Panc1 (cell line): ENCODE data around the gene MAD1L1. TPM values are rescaled to one million over a fixed set of nuclear protein-coding genes. Genes with fewer than 3 reads are reported as not detected.

Experiments
- ATAC-seq: fragments of 200-7000 bp; cut with Tn5 transposase; 2 replicates; pipeline ENCODE4 v1.9.1; 2020; ENCODE audit warnings: mild to moderate bottlenecking, moderate library complexity
- BruUV-seq: library from RNA; stranded (reverse); fragments of 400-500 nt; replicated peaks from 2 replicates; lab custom pipeline; 2021; lab: Mats Ljungman, UMichigan
- CTCF ChIA-PET: fragments of 300-600 bp; sonication (Branson Sonifier 250); formaldehyde crosslinking; loops from one replicate; lab custom pipeline; 2022; ENCODE audit warnings: antibody characterized with exemption; lab: Charles Lee
- POLR2A ChIA-PET: fragments of 300-600 bp; sonication (Branson Sonifier 250); formaldehyde crosslinking; loops from one replicate; lab custom pipeline; 2022; ENCODE audit warnings: antibody characterized with exemption; lab: Charles Lee
- DNase-seq: peaks from one replicate; pipeline ENCODE4 v3.0.0-alpha.2; 2010; ENCODE audit warnings: low read depth, low spot score
- H3K27ac ChIP-seq: 2 replicates; pipeline ENCODE4 v1.5.1; 2011; ENCODE audit warnings: mild to moderate bottlenecking, low read length, inconsistent platforms
- H3K27me3 ChIP-seq: fragments of 200-500 bp; sonication (Bioruptor generic); 2 replicates; pipeline ENCODE4 v1.6.0; 2014; ENCODE audit warnings: low read length, inconsistent platforms; ENCODE audit not compliant: control insufficient read depth, insufficient read depth
- H3K36me3 ChIP-seq: fragments of 200-500 bp; sonication (Bioruptor generic); 2 replicates; pipeline ENCODE4 v1.5.1; 2014; ENCODE audit warnings: inconsistent platforms, mild to moderate bottlenecking, low read length, moderate library complexity; ENCODE audit not compliant: control insufficient read depth, insufficient read depth
- H3K4me1 ChIP-seq: 2 replicates; pipeline ENCODE4 v1.5.1; 2011; ENCODE audit warnings: inconsistent platforms, mild to moderate bottlenecking, low read length, moderate library complexity; ENCODE audit not compliant: control insufficient read depth, insufficient read depth
- H3K4me3 ChIP-seq, 2 experiments: 2 replicates each; pipeline ENCODE4 v1.5.1; 2011 to 2012; ENCODE audit warnings: low read depth in 2 of 2, low read length in 2 of 2, mild to moderate bottlenecking in 2 of 2, inconsistent platforms in 1 of 2, moderate library complexity in 1 of 2
- H3K9me3 ChIP-seq: fragments of 200-500 bp; sonication (Bioruptor generic); 2 replicates; pipeline ENCODE4 v1.5.1; 2014; ENCODE audit warnings: low read depth, mild to moderate bottlenecking, inconsistent platforms, low read length, moderate library complexity; ENCODE audit not compliant: control insufficient read depth, insufficient read depth
- POLR2AphosphoS5 ChIP-seq: IDR thresholded peaks from 2 replicates; pipeline ENCODE4 v1.6.1; 2012; ENCODE audit warnings: mild to moderate bottlenecking, low read depth, low read length, moderate library complexity
- SIN3A ChIP-seq: IDR thresholded peaks from 2 replicates; pipeline ENCODE4 v1.6.1; 2012; ENCODE audit warnings: low read depth, mild to moderate bottlenecking, low read length, moderate library complexity, borderline replicate concordance; ENCODE audit not compliant: insufficient read depth
- TCF7L2 ChIP-seq: IDR thresholded peaks from 2 replicates; pipeline ENCODE4 v1.6.1; 2011; ENCODE audit warnings: mild to moderate bottlenecking, low read depth, low read length, inconsistent platforms
- in situ Hi-C: cut with HindIII; loops from 2 replicates; pipeline ENCODE4 v1.10.0; 2016; ENCODE audit warnings: low sequenced_read_pairs, low pct_unique_long_range_greater_than_20kb
- intact Hi-C: fragments of 100-400 bp; cut with micrococcal nuclease; formaldehyde crosslinking; loops from one replicate; pipeline ENCODE4 v1.10.0; 2022; ENCODE audit not compliant: unreplicated experiment
- total RNA-seq: library from RNA; stranded (reverse); gene quantifications from one replicate; pipeline ENCODE4 v1.2.1, GENCODE V29; 2021; ENCODE audit not compliant: unreplicated experiment
- TF ChIP-seq, protein P1 (sequence below): fragments of 450-650 bp; IDR thresholded peaks from 2 replicates; pipeline ENCODE4 v1.5.1; 2017; ENCODE audit warnings: mild to moderate bottlenecking
- TF ChIP-seq, protein P2 (sequence below), 2 experiments: IDR thresholded peaks; 2 replicates each; pipeline ENCODE4 v1.6.1; 2011 to 2012; ENCODE audit warnings: low read depth in 2 of 2, control low read depth in 1 of 2, low read length in 1 of 2, mild to moderate bottlenecking in 1 of 2, moderate library complexity in 1 of 2; ENCODE audit not compliant: insufficient read depth in 1 of 2

Gene MAD1L1
- total RNA-seq, 1 experiment from 2014 or later, result 70.8 TPM

DNA sequence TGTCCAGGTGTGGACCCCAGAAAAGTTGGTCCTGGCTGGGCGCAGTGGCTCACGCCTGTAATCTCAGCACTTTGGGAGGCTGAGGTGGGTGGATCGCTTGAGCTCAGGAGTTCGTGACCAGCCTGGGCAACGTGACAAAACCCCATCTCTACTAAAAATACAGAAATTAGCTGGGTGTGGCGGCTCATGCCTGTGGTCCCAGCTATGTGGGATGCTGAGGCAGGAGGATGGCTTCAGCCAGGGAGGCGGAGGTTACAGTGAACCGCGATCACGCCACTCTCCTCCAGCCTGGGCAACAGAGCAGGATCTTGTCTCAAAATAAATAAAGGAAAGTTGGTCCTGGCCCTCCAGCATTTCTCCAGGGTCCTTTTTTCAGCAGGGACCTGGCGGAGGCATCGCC is 10.7 kb upstream of the MAD1L1 start:
- H3K27ac ChIP-seq, result peak overlapping the region; percentile 94
- TF ChIP-seq SIN3A (no peak), TCF7L2 (no peak), POLR2AphosphoS5 (no peak)
- TF ChIP-seq, protein P1, sequence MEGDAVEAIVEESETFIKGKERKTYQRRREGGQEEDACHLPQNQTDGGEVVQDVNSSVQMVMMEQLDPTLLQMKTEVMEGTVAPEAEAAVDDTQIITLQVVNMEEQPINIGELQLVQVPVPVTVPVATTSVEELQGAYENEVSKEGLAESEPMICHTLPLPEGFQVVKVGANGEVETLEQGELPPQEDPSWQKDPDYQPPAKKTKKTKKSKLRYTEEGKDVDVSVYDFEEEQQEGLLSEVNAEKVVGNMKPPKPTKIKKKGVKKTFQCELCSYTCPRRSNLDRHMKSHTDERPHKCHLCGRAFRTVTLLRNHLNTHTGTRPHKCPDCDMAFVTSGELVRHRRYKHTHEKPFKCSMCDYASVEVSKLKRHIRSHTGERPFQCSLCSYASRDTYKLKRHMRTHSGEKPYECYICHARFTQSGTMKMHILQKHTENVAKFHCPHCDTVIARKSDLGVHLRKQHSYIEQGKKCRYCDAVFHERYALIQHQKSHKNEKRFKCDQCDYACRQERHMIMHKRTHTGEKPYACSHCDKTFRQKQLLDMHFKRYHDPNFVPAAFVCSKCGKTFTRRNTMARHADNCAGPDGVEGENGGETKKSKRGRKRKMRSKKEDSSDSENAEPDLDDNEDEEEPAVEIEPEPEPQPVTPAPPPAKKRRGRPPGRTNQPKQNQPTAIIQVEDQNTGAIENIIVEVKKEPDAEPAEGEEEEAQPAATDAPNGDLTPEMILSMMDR, result no peak
- TF ChIP-seq, protein P2, sequence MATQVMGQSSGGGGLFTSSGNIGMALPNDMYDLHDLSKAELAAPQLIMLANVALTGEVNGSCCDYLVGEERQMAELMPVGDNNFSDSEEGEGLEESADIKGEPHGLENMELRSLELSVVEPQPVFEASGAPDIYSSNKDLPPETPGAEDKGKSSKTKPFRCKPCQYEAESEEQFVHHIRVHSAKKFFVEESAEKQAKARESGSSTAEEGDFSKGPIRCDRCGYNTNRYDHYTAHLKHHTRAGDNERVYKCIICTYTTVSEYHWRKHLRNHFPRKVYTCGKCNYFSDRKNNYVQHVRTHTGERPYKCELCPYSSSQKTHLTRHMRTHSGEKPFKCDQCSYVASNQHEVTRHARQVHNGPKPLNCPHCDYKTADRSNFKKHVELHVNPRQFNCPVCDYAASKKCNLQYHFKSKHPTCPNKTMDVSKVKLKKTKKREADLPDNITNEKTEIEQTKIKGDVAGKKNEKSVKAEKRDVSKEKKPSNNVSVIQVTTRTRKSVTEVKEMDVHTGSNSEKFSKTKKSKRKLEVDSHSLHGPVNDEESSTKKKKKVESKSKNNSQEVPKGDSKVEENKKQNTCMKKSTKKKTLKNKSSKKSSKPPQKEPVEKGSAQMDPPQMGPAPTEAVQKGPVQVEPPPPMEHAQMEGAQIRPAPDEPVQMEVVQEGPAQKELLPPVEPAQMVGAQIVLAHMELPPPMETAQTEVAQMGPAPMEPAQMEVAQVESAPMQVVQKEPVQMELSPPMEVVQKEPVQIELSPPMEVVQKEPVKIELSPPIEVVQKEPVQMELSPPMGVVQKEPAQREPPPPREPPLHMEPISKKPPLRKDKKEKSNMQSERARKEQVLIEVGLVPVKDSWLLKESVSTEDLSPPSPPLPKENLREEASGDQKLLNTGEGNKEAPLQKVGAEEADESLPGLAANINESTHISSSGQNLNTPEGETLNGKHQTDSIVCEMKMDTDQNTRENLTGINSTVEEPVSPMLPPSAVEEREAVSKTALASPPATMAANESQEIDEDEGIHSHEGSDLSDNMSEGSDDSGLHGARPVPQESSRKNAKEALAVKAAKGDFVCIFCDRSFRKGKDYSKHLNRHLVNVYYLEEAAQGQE (IDR thresholded peaks at IDR 0.05; ENCODE audit: insufficient read depth in 1 of 2, low read depth in 2 of 2, low read length in 1 of 2), result no peak
- intact Hi-C loops (no loop called here), in situ Hi-C loops (no loop called here)
- CTCF ChIA-PET, result no interaction called here
- no peaks in the 10 kb centered on the region for H3K27me3 ChIP-seq
- POLR2A ChIA-PET, result no interaction called here
- BruUV-seq, result no TSS peak
- H3K9me3 ChIP-seq, result no peaks in the 10 kb centered on the region
- ATAC-seq (no peak), DNase-seq (no peak)
- H3K4me1 ChIP-seq, result peaks cover 16% of the 10 kb centered on the region
- H3K4me3 ChIP-seq, result no peak overlapping the region; a peak in 1 of 4 replicates
- H3K36me3 ChIP-seq, result peaks cover 7% of the 10 kb centered on the region

DNA sequence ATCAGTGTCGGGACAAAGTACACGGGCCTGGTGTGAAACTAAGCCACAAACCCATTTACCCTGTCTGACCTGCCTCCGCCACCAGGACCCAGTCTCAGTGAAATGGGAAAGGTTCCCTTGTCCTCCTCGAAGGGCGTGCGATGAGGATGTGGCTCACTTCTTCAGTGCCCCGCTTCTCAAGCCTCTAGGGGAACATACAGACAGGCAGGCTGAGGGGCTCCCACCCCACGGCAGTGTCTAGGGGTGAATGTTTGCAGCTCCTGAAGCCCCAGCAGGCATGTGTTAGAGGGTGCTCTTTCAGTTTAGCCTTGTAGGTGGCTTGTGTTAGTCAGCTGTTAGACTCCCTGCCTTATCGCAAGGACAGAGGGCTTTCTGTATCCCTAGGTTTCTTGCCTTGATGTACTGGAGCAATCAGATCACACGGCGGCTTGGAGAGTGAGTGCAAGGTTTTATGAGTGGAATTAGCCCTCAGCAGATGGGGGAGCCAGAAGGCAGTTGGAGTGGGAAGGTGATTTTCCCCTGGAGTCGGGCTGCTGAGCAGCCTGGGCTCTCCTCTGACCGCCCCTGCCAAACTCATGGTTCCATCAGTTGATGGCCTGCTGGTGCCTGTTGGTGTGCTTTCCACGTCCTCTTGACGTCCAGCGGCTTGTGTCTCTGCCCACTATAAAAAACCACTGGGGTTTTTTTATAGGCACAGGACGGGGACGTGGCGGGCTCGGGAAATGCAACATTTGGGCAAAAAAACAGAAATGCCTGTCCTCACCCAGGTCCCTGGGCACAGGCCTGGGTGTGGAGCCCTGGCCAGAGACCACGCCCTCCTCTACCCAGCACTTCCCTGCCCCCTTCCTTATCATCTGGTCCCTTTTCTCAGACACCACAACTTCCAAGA is 10.0 kb upstream of the MAD1L1 start:
- TSS peak; percentile 92 for BruUV-seq
- Histone ChIP-seq H3K4me1 (peaks cover 16% of the 10 kb centered on the region), H3K27ac (peak overlapping the region; percentile 94), H3K9me3 (no peaks in the 10 kb centered on the region), H3K27me3 (no peaks in the 10 kb centered on the region), H3K4me3 (peak overlapping the region; percentile 88 to 95), H3K36me3 (peaks cover 11% of the 10 kb centered on the region)
- ChIA-PET POLR2A (interaction anchor here (0.7 kb wide), 2 partner anchors 49 to 709 kb away, joined by 3 to 4 read pairs; no protein-coding TSS in a partner anchor), CTCF (interaction anchor here (0.7 kb wide), 1 partner anchor 82 kb away, joined by 3 read pairs; no protein-coding TSS in a partner anchor)
- DNase-seq, result no peak
- ATAC-seq, result peak; percentile 58
- intact Hi-C loops (no loop called here), in situ Hi-C loops (no loop called here)
- TF ChIP-seq TCF7L2, result no peak
- no peak for TF ChIP-seq POLR2AphosphoS5
